Esophagus (tissue), 2 donors: ENCODE results near the gene NDUFB7. TPM values are rescaled to one million over a fixed set of nuclear protein-coding genes. Genes with fewer than 3 reads are reported as not detected.
A peak's percentile ranks its signal among the peaks of the same experiment; 100 is the strongest.

Source experiments
- H3K27ac ChIP-seq, 2 donors: one replicate each; pipeline ENCODE4 v1.5.1; 2013; ENCODE audit warnings: low read depth in 2 of 2, mild to moderate bottlenecking in 2 of 2, inconsistent platforms in 1 of 2, low read length in 1 of 2, moderate library complexity in 1 of 2
- H3K27me3 ChIP-seq, 2 donors: one replicate each; pipeline ENCODE4 v1.6.1; 2013; ENCODE audit warnings: low read length in 2 of 2, control low read depth in 1 of 2, mild to moderate bottlenecking in 1 of 2; ENCODE audit not compliant: insufficient read depth in 2 of 2, control insufficient read depth in 1 of 2
- H3K36me3 ChIP-seq, 2 donors: one replicate each; pipeline ENCODE4 v1.6.1; 2013; ENCODE audit warnings: low read length in 1 of 2; ENCODE audit not compliant: control insufficient read depth in 2 of 2, insufficient read depth in 2 of 2
- H3K4me1 ChIP-seq, 2 donors: one replicate each; pipeline ENCODE4 v1.6.1; 2013; ENCODE audit warnings: low read length in 1 of 2; ENCODE audit not compliant: control insufficient read depth in 2 of 2, insufficient read depth in 2 of 2
- H3K4me3 ChIP-seq, 2 donors: one replicate each; pipeline ENCODE4 v1.5.1; 2013; ENCODE audit warnings: low read length in 2 of 2, mild to moderate bottlenecking in 2 of 2, low read depth in 1 of 2, moderate library complexity in 1 of 2
- H3K9me3 ChIP-seq, 2 donors: one replicate each; pipeline ENCODE4 v1.6.1; 2013; ENCODE audit warnings: mild to moderate bottlenecking in 2 of 2, low read depth in 1 of 2, low read length in 1 of 2, moderate library complexity in 1 of 2; ENCODE audit not compliant: control insufficient read depth in 2 of 2, insufficient read depth in 1 of 2
- WGBS, 2 donors: extraction: QIAGEN DNeasy Blood & Tissue Kit; methylation state at CpG; one replicate each; pipeline ENCODE4 v1.1.7; 2013; 5-methylcytosine and 5-hydroxymethylcytosine counted together
- polyA plus RNA-seq, 2 donors: library from polyadenylated mRNA; stranded (reverse); fragments of 200-250 nt; gene quantifications; one replicate each; pipeline ENCODE4 v1.2.3, GENCODE V29; 2013
- donor health status: healthy with polysubstance abuse.
- donor health status: Bipolar disorder and iron deficiency.

The NDUFB7 gene
- polyA plus RNA-seq, 2 donors: 471 to 517 TPM

DNA sequence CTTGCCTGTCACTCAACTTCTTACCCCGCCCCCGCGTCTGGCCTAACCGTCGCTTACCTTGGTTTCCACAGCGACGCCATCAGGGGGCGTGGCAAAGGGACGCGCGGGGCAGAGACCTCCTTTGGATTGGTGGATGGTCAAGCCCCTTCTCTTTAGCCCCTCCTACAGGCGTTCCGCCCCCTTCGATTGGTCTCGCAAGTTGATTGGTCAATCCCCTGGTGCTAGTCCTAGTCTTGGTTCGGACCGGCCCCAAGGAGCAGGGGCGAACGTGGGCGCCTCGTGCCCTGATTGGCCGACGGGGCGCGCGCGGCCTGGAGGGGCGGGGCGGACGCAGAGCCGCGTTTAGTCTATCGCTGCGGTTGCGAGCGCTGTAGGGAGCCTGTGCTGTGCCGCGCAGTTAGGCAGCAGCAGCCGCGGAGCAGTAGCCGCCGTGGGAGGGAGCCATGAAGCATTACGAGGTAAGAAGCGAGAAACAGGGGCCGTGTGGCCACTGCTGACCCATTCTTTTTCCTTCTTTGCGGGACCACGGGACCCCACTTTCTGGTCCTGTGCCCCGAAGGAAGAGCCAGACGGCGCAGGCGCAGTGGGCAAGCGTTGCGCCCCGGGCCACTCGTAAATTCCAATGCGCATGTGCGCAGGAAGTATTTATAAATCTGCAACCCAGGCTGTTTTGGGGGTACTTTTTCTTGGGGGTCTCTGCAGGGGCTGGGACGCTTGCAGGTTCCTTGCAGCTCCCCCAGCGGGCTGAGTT, 42.4 kb downstream of the NDUFB7 start, which contains the start of gene TECR:
Gene TECR, plus strand, starts transcription at position 341 of the 751 bp plus-strand sequence. Its CDS starts 103 bp downstream, at position 444.
- H3K27ac ChIP-seq: peak within 1 kb of the TSS; percentile 95
- WGBS, 2 donors: 0% methylated on average over 59 of the region's 59 CpGs
- peak within 1 kb of the TSS; percentile 72 to 96 for H3K4me3 ChIP-seq
- no peaks in the 10 kb centered on the region for H3K27me3 ChIP-seq
- peaks cover 0 to 4% of the 10 kb centered on the region in 2 donors for H3K4me1 ChIP-seq
- H3K9me3 ChIP-seq: no peaks in the 10 kb centered on the region
- H3K36me3 ChIP-seq: peaks cover 0 to under 1% of the 10 kb centered on the region in 2 donors

GRCh38 chr19:14528419-14529253, 43.2 kb downstream of the NDUFB7 start:
- H3K27ac ChIP-seq: peak overlapping the region; percentile 95
- no peaks in the 10 kb centered on the region for H3K27me3 ChIP-seq
- 29 to 31% methylated on average over 39 of the region's 39 CpGs for WGBS, 2 donors
- no peaks in the 10 kb centered on the region for H3K36me3 ChIP-seq
- no peaks in the 10 kb centered on the region for H3K9me3 ChIP-seq
- peak overlapping the region; percentile 47 to 51 for H3K4me3 ChIP-seq
- peaks cover 0 to 4% of the 10 kb centered on the region in 2 donors for H3K4me1 ChIP-seq

GRCh38 chr19:14526423-14526822, 45.4 kb downstream of the NDUFB7 start:
- Histone ChIP-seq H3K36me3 (no peaks in the 10 kb centered on the region), H3K4me1 (peaks cover 0 to 4% of the 10 kb centered on the region in 2 donors), H3K27me3 (no peaks in the 10 kb centered on the region), H3K9me3 (no peaks in the 10 kb centered on the region), H3K4me3 (no peak overlapping the region), H3K27ac (peak overlapping the region; percentile 95)
- WGBS, 2 donors: 48 to 59% methylated on average over 4 of the region's 4 CpGs

DNA sequence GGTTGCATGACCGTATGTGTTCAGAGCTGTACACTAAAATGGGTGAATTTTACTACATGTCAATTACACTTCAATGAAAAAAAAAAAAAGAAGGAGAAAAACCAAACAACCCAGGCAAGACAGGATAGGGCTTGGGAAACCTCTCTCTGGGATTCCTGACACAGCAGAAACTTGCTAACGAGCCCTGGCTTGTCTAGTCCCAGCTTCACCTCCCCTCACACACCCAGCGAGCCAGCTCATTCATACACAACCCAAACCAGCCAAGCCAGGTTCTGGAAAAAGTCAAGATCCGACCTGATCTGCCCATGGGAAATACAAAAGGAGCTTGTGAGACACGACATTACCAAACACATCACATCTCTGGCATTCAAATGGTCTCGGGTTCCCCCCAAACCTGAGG, 46.1 kb downstream of the NDUFB7 start:
- no peaks in the 10 kb centered on the region for H3K9me3 ChIP-seq
- H3K27ac ChIP-seq: peak overlapping the region; percentile 95
- H3K4me3 ChIP-seq: no peak overlapping the region
- H3K27me3 ChIP-seq: no peaks in the 10 kb centered on the region
- H3K36me3 ChIP-seq: no peaks in the 10 kb centered on the region
- WGBS, 2 donors: 49 to 62% methylated on average over 6 of the region's 6 CpGs
- H3K4me1 ChIP-seq: peaks cover 0 to 4% of the 10 kb centered on the region in 2 donors

DNA sequence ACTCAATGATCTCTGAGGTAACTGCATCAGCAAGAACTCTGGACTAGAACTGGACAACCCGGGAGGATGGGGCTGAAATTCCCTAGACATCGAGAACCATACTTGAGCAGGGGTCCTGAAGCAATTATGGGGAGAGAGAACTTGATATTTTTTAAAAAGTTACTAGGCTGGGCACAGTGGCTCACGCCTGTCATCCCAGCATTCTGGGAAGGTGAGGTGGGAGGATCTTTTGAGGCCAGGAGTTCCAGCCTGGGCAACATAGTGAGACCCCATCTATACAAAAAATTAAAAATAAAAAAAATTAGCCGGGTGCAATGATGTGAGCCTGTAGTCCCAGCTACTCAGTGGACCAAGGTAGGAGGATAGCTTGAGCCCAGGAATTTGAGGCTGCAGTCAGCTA, 51.3 kb downstream of the NDUFB7 start:
- Histone ChIP-seq H3K9me3 (no peaks in the 10 kb centered on the region), H3K4me3 (no peak overlapping the region), H3K27me3 (no peaks in the 10 kb centered on the region), H3K36me3 (peaks cover 2 to 10% of the 10 kb centered on the region in 2 donors), H3K27ac (peak overlapping the region; percentile 96 to 98), H3K4me1 (peaks cover 3% of the 10 kb centered on the region in 2 donors)
- 91 to 93% methylated on average over 4 of the region's 4 CpGs for WGBS, 2 donors

- H3K4me3 ChIP-seq: no peak overlapping the region
- peaks cover 2 to 14% of the 10 kb centered on the region in 2 donors for H3K36me3 ChIP-seq
- 44 to 46% methylated on average over 2 of the region's 2 CpGs for WGBS, 2 donors
- H3K27me3 ChIP-seq: no peaks in the 10 kb centered on the region
- peaks cover 3% of the 10 kb centered on the region in 2 donors for H3K4me1 ChIP-seq
- H3K27ac ChIP-seq: peak overlapping the region; percentile 96 to 98
- H3K9me3 ChIP-seq: no peaks in the 10 kb centered on the region
Observed at GRCh38 chr19:14519860-14520407, 51.9 kb downstream of the NDUFB7 start.

DNA sequence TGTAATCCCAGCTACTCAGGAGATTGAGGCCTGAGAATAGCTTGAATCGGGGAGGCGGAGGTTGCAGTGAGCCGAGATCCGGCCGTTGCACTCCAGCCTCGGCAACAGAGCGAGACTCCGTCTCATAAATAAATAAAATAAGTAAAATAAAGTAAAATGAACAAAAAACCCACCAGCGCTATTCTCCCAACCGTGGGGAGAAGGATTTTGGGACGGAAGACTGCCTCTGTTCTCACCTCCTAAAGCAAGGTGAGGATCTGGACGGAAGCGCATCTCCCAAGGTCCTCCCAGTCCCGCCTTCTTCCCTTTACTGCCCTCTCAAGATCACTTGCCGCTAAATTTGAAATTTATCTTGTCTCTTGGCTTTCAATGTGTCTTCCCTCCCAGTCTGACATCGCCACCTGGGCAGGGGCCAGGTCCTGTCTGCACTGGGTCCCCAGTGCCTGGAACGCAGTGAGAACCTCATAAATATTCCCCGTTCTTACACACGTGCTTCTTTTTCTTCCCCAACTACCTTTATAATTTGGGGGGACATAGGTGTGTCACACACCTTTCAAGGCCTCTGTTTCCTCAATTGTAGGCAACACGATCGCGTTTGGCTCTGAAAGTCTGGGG, 52.5 kb downstream of the NDUFB7 start:
- Histone ChIP-seq H3K27me3 (no peaks in the 10 kb centered on the region), H3K27ac (peak overlapping the region; percentile 96 to 98), H3K9me3 (no peaks in the 10 kb centered on the region), H3K36me3 (peaks cover 7 to 19% of the 10 kb centered on the region in 2 donors), H3K4me3 (no peak overlapping the region), H3K4me1 (peaks cover 3 to 6% of the 10 kb centered on the region in 2 donors)
- WGBS, 2 donors: 87 to 89% methylated on average over 22 of the region's 22 CpGs

DNA sequence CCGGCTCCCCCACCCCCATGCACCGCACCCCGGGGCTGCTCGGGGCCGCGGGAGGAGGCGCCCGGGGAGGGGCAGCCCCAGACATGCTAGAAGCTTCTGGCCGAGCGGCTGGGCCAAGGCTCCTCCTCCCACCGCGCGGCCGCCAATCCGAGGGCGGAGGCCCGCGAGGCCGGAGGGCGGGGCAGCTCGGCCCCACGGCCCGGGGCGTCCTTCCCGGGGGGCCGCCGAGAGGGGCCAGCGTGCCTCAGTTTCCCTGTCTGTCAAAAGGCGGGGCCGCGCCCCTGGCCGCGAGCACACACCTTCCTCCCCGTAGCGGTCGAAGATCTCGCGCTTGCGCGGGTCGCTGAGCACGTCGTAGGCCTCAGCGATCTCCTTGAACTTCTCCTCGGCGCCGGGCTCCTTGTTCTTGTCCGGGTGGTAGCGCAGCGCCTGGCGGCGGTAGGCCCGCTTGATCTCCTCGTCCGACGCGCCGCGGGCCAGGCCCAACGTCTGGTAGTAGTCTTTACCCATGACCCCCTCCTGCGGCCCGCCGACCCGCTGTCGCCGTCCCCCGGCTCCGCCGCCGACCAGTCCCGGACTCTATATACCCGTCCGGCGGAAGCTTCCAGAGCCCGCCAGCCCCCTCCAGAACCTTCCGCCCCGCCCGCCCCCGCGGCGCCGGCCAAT, 53.9 kb downstream of the NDUFB7 start, which contains the start of gene DNAJB1:
Gene DNAJB1, minus strand, starts transcription at position 558 of the 666 bp plus-strand sequence. Its CDS starts 48 bp downstream, at position 510.
- Histone ChIP-seq H3K27ac (peak within 1 kb of the TSS; percentile 98 to 99), H3K4me3 (peak within 1 kb of the TSS; percentile 94 to 95), H3K9me3 (no peaks in the 10 kb centered on the region), H3K36me3 (peaks cover 10 to 22% of the 10 kb centered on the region in 2 donors), H3K27me3 (no peaks in the 10 kb centered on the region), H3K4me1 (peaks cover 3 to 6% of the 10 kb centered on the region in 2 donors)
- 0 to 1% methylated on average over 68 to 81 of the region's 82 CpGs for WGBS, 2 donors
